ENCODE data around the gene TMEM179B.

DNA sequence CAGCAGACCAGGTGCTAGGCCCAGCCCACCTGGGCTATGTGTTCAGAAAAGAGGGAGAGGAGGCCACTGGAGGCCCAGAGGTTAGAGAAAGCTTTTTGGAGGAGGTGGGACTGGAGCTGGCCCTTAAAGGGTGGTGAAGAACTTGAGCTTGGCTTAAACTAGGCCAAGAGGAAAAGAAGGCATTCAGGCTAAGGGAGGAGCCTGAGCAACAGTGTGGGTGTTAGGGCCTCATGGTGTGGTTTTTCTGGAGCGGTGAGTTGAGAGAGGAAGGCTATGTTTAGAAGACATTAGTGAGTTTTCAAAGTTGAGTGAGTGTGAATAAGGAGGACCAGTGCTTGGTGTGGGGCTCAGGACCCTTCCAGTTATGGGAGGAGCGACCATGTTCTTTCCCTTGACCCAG is 9.8 kb upstream of the TMEM179B start:
- TF ChIP-seq, protein P1, sequence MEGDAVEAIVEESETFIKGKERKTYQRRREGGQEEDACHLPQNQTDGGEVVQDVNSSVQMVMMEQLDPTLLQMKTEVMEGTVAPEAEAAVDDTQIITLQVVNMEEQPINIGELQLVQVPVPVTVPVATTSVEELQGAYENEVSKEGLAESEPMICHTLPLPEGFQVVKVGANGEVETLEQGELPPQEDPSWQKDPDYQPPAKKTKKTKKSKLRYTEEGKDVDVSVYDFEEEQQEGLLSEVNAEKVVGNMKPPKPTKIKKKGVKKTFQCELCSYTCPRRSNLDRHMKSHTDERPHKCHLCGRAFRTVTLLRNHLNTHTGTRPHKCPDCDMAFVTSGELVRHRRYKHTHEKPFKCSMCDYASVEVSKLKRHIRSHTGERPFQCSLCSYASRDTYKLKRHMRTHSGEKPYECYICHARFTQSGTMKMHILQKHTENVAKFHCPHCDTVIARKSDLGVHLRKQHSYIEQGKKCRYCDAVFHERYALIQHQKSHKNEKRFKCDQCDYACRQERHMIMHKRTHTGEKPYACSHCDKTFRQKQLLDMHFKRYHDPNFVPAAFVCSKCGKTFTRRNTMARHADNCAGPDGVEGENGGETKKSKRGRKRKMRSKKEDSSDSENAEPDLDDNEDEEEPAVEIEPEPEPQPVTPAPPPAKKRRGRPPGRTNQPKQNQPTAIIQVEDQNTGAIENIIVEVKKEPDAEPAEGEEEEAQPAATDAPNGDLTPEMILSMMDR (IDR thresholded peaks at IDR 0.05; ENCODE audit: low read depth, low read length, poor library complexity, severe bottlenecking), result no peak
- no peak for TF ChIP-seq EZH2phosphoT487 (IDR thresholded peaks at IDR 0.05; ENCODE audit: borderline replicate concordance, low read length)

Data from DOHH2 (cell line).